ENCODE results near the gene MCM7. TPM values are rescaled to one million over a fixed set of nuclear protein-coding genes. Genes with fewer than 3 reads are reported as not detected.

Gene MCM7
- total RNA-seq, 1 experiment from 2014 or later, result 254 TPM

GRCh38 chr7:100063376-100063775 lies 37.8 kb downstream of the MCM7 start:
- Histone ChIP-seq H3K9me3 (replicated peaks) (no peaks in the 10 kb centered on the region), H3K4me3 (no peak overlapping the region), H3K27ac (no peak overlapping the region), H3K36me3 (peaks cover 83% of the 10 kb centered on the region), H3K27me3 (replicated peaks) (no peaks in the 10 kb centered on the region), H3K4me1 (replicated peaks) (no peaks in the 10 kb centered on the region)
- no peak for DNase-seq (ENCODE audit: low read depth in 1 of 2, low spot score in 2 of 2)

- H3K27me3 ChIP-seq (replicated peaks), result no peaks in the 10 kb centered on the region
- H3K9me3 ChIP-seq (replicated peaks), result no peaks in the 10 kb centered on the region
- peaks cover 83% of the 10 kb centered on the region for H3K36me3 ChIP-seq
- H3K4me1 ChIP-seq (replicated peaks), result no peaks in the 10 kb centered on the region
- no peak overlapping the region for H3K27ac ChIP-seq
- no peak for DNase-seq (ENCODE audit: low read depth in 1 of 2, low spot score in 2 of 2)
- no peak overlapping the region for H3K4me3 ChIP-seq
Measured at GRCh38 chr7:100061518-100062193, 39.5 kb downstream of the MCM7 start.

- DNase-seq (ENCODE audit: low read depth in 1 of 2, low spot score in 2 of 2), result no peak
- H3K4me3 ChIP-seq, result no peak overlapping the region
- H3K9me3 ChIP-seq (replicated peaks), result no peaks in the 10 kb centered on the region
- peaks cover 61% of the 10 kb centered on the region for H3K36me3 ChIP-seq
- no peaks in the 10 kb centered on the region for H3K27me3 ChIP-seq (replicated peaks)
- no peak overlapping the region for H3K27ac ChIP-seq
- no peaks in the 10 kb centered on the region for H3K4me1 ChIP-seq (replicated peaks)
Measured at GRCh38 chr7:100059251-100059739, 41.9 kb downstream of the MCM7 start.

- no peaks in the 10 kb centered on the region for H3K9me3 ChIP-seq (replicated peaks)
- no peak overlapping the region for H3K27ac ChIP-seq
- no peak overlapping the region for H3K4me3 ChIP-seq
- H3K4me1 ChIP-seq (replicated peaks), result no peaks in the 10 kb centered on the region
- no peaks in the 10 kb centered on the region for H3K27me3 ChIP-seq (replicated peaks)
- no peak for DNase-seq (ENCODE audit: low read depth in 1 of 2, low spot score in 2 of 2)
- H3K36me3 ChIP-seq, result peaks cover 57% of the 10 kb centered on the region
Measured at GRCh38 chr7:100057006-100057405, 44.2 kb downstream of the MCM7 start.

GRCh38 chr7:100053215-100053614 lies 48.0 kb downstream of the MCM7 start:
- no peak overlapping the region for H3K27ac ChIP-seq
- peaks cover 16% of the 10 kb centered on the region for H3K4me1 ChIP-seq (replicated peaks)
- no peak overlapping the region for H3K4me3 ChIP-seq

GRCh38 chr7:100051611-100052010 lies 49.6 kb downstream of the MCM7 start:
- DNase-seq (ENCODE audit: low read depth in 1 of 2, low spot score in 2 of 2), result no peak
- no peak overlapping the region for H3K27ac ChIP-seq
- H3K27me3 ChIP-seq (replicated peaks), result no peaks in the 10 kb centered on the region

More at GRCh38 chr7:100053215-100053614, 48.0 kb downstream of the MCM7 start:
- H3K27me3 ChIP-seq (replicated peaks), result no peaks in the 10 kb centered on the region
- no peaks in the 10 kb centered on the region for H3K9me3 ChIP-seq (replicated peaks)
- H3K36me3 ChIP-seq, result peaks cover 36% of the 10 kb centered on the region
- peak; percentile 59 to 74 for DNase-seq (ENCODE audit: low read depth in 1 of 2, low spot score in 2 of 2)

GRCh38 chr7:100049441-100050291 lies 51.5 kb downstream of the MCM7 start, which contains the start of gene ZSCAN21:
TSS of gene ZSCAN21 (plus strand) at chr7:100049774. CDS start at chr7:100057007, 7,233 bp downstream.
- Histone ChIP-seq H3K4me1 (replicated peaks) (peaks cover 16% of the 10 kb centered on the region), H3K27ac (peak within 1 kb of the TSS; percentile 79), H3K36me3 (peaks cover 20% of the 10 kb centered on the region), H3K27me3 (replicated peaks) (no peaks in the 10 kb centered on the region), H3K4me3 (peak within 1 kb of the TSS; percentile 77), H3K9me3 (replicated peaks) (no peaks in the 10 kb centered on the region)
- peak; percentile 84 to 89 for DNase-seq (ENCODE audit: low read depth in 1 of 2, low spot score in 2 of 2)

More at GRCh38 chr7:100051611-100052010, 49.6 kb downstream of the MCM7 start:
- H3K9me3 ChIP-seq (replicated peaks), result no peaks in the 10 kb centered on the region
- no peak overlapping the region for H3K4me3 ChIP-seq
- peaks cover 20% of the 10 kb centered on the region for H3K36me3 ChIP-seq
- H3K4me1 ChIP-seq (replicated peaks), result peaks cover 16% of the 10 kb centered on the region

- Histone ChIP-seq H3K4me3 (no peak overlapping the region), H3K4me1 (replicated peaks) (peaks cover 16% of the 10 kb centered on the region), H3K27me3 (replicated peaks) (no peaks in the 10 kb centered on the region), H3K9me3 (replicated peaks) (no peaks in the 10 kb centered on the region), H3K36me3 (peaks cover 18% of the 10 kb centered on the region), H3K27ac (no peak overlapping the region)
- no peak for DNase-seq (ENCODE audit: low read depth in 1 of 2, low spot score in 2 of 2)
Measured at GRCh38 chr7:100048680-100049079, 52.5 kb downstream of the MCM7 start.

GRCh38 chr7:100044718-100045117 lies 56.5 kb downstream of the MCM7 start:
- no peak overlapping the region for H3K4me3 ChIP-seq
- H3K27me3 ChIP-seq (replicated peaks), result no peaks in the 10 kb centered on the region
- peaks cover 5% of the 10 kb centered on the region; the same call in 1 of the 2 replicates for H3K36me3 ChIP-seq
- no peaks in the 10 kb centered on the region for H3K9me3 ChIP-seq (replicated peaks)
- no peak overlapping the region for H3K27ac ChIP-seq
- peaks cover 31% of the 10 kb centered on the region for H3K4me1 ChIP-seq (replicated peaks)
- DNase-seq (ENCODE audit: low read depth in 1 of 2, low spot score in 2 of 2), result no peak

Other genes with a start within 250 kb of the MCM7 start
- not detected in 2 replicates for gene OR2AE1, start 224.4 kb downstream of the MCM7 start, total RNA-seq (2014; rRNA removed; shearing (Covaris generic))
- gene TRIM4, start 181.9 kb downstream of the MCM7 start, total RNA-seq (2014; rRNA removed; shearing (Covaris generic)), result 11.4 and 13.9 TPM in 2 replicates
- not detected in 2 replicates for gene GJC3, start 171.8 kb downstream of the MCM7 start, total RNA-seq (2014; rRNA removed; shearing (Covaris generic))
- gene AZGP1, start 125.4 kb downstream of the MCM7 start, total RNA-seq (2014; rRNA removed; shearing (Covaris generic)), result not detected in 2 replicates
- gene ZKSCAN1, start 85.8 kb downstream of the MCM7 start, total RNA-seq (2014; rRNA removed; shearing (Covaris generic)), result 11.5 and 19.4 TPM in 2 replicates
- 13.9 and 20.7 TPM in 2 replicates for gene ZSCAN21, start 51.6 kb downstream of the MCM7 start, total RNA-seq (2014; rRNA removed; shearing (Covaris generic))
- gene ZNF3, start 19.7 kb downstream of the MCM7 start, total RNA-seq (2014; rRNA removed; shearing (Covaris generic)), result 27.4 and 36.9 TPM in 2 replicates
- gene COPS6, start 12.4 kb downstream of the MCM7 start, total RNA-seq (2014; rRNA removed; shearing (Covaris generic)), result 56.4 and 111 TPM in 2 replicates
- gene AP4M1, start 246 bp upstream of the MCM7 start, total RNA-seq (2014; rRNA removed; shearing (Covaris generic)), result 11.1 and 17.5 TPM in 2 replicates
- gene TAF6, start 18.0 kb upstream of the MCM7 start, total RNA-seq (2014; rRNA removed; shearing (Covaris generic)), result 20.5 and 35.3 TPM in 2 replicates
- gene CNPY4, start 18.2 kb upstream of the MCM7 start, total RNA-seq (2014; rRNA removed; shearing (Covaris generic)), result 22.5 and 24.6 TPM in 2 replicates
- 2.4 and 3.3 TPM in 2 replicates for gene MBLAC1, start 25.6 kb upstream of the MCM7 start, total RNA-seq (2014; rRNA removed; shearing (Covaris generic))
- gene LAMTOR4, start 47.5 kb upstream of the MCM7 start, total RNA-seq (2014; rRNA removed; shearing (Covaris generic)), result 115 and 123 TPM in 2 replicates
- gene TRAPPC14, start 57.3 kb upstream of the MCM7 start, total RNA-seq (2014; rRNA removed; shearing (Covaris generic)), result 5.1 and 7.4 TPM in 2 replicates
- gene GAL3ST4, start 67.2 kb upstream of the MCM7 start, total RNA-seq (2014; rRNA removed; shearing (Covaris generic)), result 1.2 and 2.7 TPM in 2 replicates
- gene GPC2, start 76.0 kb upstream of the MCM7 start, total RNA-seq (2014; rRNA removed; shearing (Covaris generic)), result 4.4 and 6.5 TPM in 2 replicates
- 0.26 TPM in 1 of 2 replicates, not detected in the other for gene STAG3, start 76.5 kb upstream of the MCM7 start, total RNA-seq (2014; rRNA removed; shearing (Covaris generic))
- gene PVRIG, start 118.6 kb upstream of the MCM7 start, total RNA-seq (2014; rRNA removed; shearing (Covaris generic)), result 1.7 TPM in 1 of 2 replicates, not detected in the other
- not detected in 2 replicates for gene SPDYE3, start 206.3 kb upstream of the MCM7 start, total RNA-seq (2014; rRNA removed; shearing (Covaris generic))